C4-2B (cell line): ENCODE results near the gene KIF15.
"Not testable (repeated sequence)": the region's sequence is repeated elsewhere in the genome, so short reads cannot be mapped to it uniquely, and the experiment has no call there.

Source experiments
- H3K27ac ChIP-seq: fragments of 450-650 bp; 2 replicates; pipeline ENCODE4 v1.5.1; 2017
- CTCF ChIP-seq: fragments of 450-650 bp; conservative IDR thresholded peaks from 2 replicates; pipeline ENCODE4 v1.5.1; 2017; ENCODE audit warnings: mild to moderate bottlenecking
- ZFX ChIP-seq: fragments of 450-650 bp; IDR thresholded peaks from 2 replicates; pipeline ENCODE4 v1.6.1; 2017

KIF15 gene

GRCh38 chr3:44845528-44846520 lies 84.2 kb downstream of the KIF15 start:
- TF ChIP-seq CTCF (no peak), ZFX (no peak)
- H3K27ac ChIP-seq = no peak overlapping the region

GRCh38 chr3:44848634-44849033 lies 87.0 kb downstream of the KIF15 start:
- no peak for TF ChIP-seq CTCF
- no peak for TF ChIP-seq ZFX

GRCh38 chr3:44856663-44857062 lies 95.1 kb downstream of the KIF15 start:
- H3K27ac ChIP-seq = not testable (repeated sequence)

More at GRCh38 chr3:44848634-44849033, 87.0 kb downstream of the KIF15 start:
- no peak overlapping the region for H3K27ac ChIP-seq

GRCh38 chr3:44860117-44860516 lies 98.5 kb downstream of the KIF15 start:
- no peak overlapping the region for H3K27ac ChIP-seq
- TF ChIP-seq ZFX (no peak), CTCF (no peak)

GRCh38 chr3:44861412-44862225 lies 100.0 kb downstream of the KIF15 start, which contains the start of gene TMEM42:
TMEM42 (plus strand) TSS chr3:44861912; CDS start chr3:44861925, 13 bp downstream.
- peak; percentile 10; the same call in 1 of the 2 replicates for TF ChIP-seq CTCF
- peak; percentile 73 for TF ChIP-seq ZFX
- peak within 1 kb of the TSS; percentile 81 for H3K27ac ChIP-seq

- TF ChIP-seq ZFX (peak; percentile 28; the same call in 1 of the 2 replicates), CTCF (no peak)
- H3K27ac ChIP-seq = peak overlapping the region; percentile 81
Measured at GRCh38 chr3:44862226-44862637, 100.6 kb downstream of the KIF15 start.

- TF ChIP-seq ZFX = no peak
- peak overlapping the region; percentile 96 for H3K27ac ChIP-seq
Measured at GRCh38 chr3:44865272-44866035, 103.9 kb downstream of the KIF15 start.
